Measurements from ENCODE around the gene ATP7A.
"Not testable (repeated sequence)": the region's sequence is repeated elsewhere in the genome, so short reads cannot be mapped to it uniquely, and the experiment has no call there.

The ATP7A gene

DNA sequence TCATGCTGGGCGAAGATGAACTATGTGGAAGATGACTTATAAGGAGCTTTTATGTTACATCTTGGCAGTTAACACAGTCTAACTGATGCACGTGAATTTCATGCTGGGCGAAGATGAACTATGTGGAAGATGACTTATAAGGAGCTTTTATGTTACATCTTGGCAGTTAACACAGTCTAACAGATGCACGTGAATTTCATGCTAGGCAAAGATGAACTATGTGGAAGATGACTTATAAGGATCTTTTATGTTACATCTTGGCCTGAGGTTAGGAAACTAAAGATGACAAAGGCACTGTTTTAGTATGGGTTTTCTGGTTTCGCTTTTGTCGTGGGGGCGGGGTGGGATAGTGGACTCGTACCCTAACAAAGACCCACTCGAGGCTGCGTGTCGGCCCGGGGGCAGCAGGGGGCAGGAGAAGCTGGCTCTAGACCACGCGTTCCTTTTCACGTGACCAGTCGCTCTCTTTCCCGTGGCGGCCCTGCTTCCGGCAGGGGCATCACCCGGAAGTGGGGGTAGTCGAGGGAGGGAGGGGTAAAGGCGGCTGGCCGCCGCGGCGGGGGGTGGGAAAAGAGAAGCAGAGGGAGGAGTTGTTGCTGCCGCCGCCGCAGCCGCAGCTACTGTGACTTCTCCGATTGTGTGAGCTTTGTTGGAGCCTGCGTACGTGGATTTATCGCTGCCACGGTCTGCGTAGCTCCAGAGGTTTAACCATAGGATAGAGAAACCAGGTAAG, at the start of gene ATP7A:
Gene ATP7A (plus strand): TSS at position 586 of the 733 bp plus-strand sequence. CDS start 60,949 bp downstream, outside the sequence.
- Histone ChIP-seq H3K9me3 (ENCODE audit: control insufficient read depth in 5 of 5, low read length in 5 of 5) (no peaks in the 10 kb centered on the region), H3K4me1 (ENCODE audit: control insufficient read depth in 5 of 5, insufficient read depth in 5 of 5, low read length in 5 of 5) (peaks cover 0 to 16% (median 7%) of the 10 kb centered on the region in 5 donors), H3K4me3 (ENCODE audit: low read depth in 1 of 5, low read length in 5 of 5) (peak within 1 kb of the TSS; percentile 81 to 94 (median 84)), H3K36me3 (ENCODE audit: control insufficient read depth in 5 of 5, insufficient read depth in 5 of 5, low read length in 5 of 5) (peaks cover 0 to 5% (median 0%) of the 10 kb centered on the region in 5 donors), H3K27me3 (ENCODE audit: control insufficient read depth in 5 of 5, insufficient read depth in 4 of 5, low read length in 5 of 5) (no peaks in the 10 kb centered on the region), H3K9ac (ENCODE audit: low read length in 5 of 5) (peak within 1 kb of the TSS; percentile 77 to 85 (median 81)), H3K27ac (ENCODE audit: low read depth, low read length) (peak within 1 kb of the TSS; percentile 64)

DNA sequence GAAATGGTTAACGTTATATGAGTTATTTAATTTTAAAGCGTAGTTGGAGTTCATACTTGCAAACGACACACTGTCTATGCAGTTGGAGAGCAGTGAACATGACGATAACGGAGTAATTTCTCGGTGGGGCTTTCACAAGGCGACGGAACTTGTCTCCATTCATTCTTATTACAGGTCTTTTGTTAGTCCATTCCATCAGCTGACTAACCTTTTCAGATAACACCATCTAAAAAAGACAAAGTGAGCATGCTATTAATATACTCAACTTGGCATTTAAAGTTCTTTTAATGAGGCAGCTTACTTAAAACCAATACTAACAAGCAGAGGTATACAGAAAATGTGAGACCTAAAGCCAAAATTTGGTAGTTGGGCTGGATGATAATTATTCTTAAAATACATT, 35.1 kb upstream of the ATP7A start:
- Histone ChIP-seq H3K27me3 (ENCODE audit: control insufficient read depth in 5 of 5, insufficient read depth in 4 of 5, low read length in 5 of 5) (no peaks in the 10 kb centered on the region), H3K27ac (ENCODE audit: low read depth, low read length) (no peak overlapping the region), H3K4me3 (ENCODE audit: low read depth in 1 of 5, low read length in 5 of 5) (no peak overlapping the region), H3K4me1 (ENCODE audit: control insufficient read depth in 5 of 5, insufficient read depth in 5 of 5, low read length in 5 of 5) (no peaks in the 10 kb centered on the region), H3K36me3 (ENCODE audit: control insufficient read depth in 5 of 5, insufficient read depth in 5 of 5, low read length in 5 of 5) (peaks cover 0 to 3% (median 0%) of the 10 kb centered on the region in 5 donors), H3K9me3 (ENCODE audit: control insufficient read depth in 5 of 5, low read length in 5 of 5) (no peaks in the 10 kb centered on the region), H3K9ac (ENCODE audit: low read length in 5 of 5) (no peak overlapping the region)

DNA sequence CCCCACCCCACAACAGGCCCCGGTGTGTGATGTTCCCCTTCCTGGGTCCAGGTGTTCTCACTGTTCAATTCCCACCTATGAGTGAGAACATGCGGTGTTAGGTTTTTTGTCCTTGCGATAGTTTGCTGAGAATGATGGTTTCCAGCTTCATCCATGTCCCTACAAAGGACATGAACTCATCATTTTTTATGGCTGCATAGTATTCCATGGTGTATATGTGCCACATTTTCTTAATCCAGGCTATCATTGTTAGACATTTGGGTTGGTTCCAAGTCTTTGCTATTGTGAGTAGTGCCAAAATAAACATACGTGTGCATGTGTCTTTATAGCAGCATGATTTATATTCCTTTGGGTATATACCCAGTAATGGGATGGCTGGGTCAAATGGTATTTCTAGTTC, 29.1 kb upstream of the ATP7A start:
- H3K9me3 ChIP-seq (ENCODE audit: control insufficient read depth in 5 of 5, low read length in 5 of 5); H3K4me3 ChIP-seq (ENCODE audit: low read depth in 1 of 5, low read length in 5 of 5); H3K27ac ChIP-seq (ENCODE audit: low read depth, low read length); H3K27me3 ChIP-seq (ENCODE audit: control insufficient read depth in 5 of 5, insufficient read depth in 4 of 5, low read length in 5 of 5); H3K9ac ChIP-seq (ENCODE audit: low read length in 5 of 5); H3K36me3 ChIP-seq (ENCODE audit: control insufficient read depth in 5 of 5, insufficient read depth in 5 of 5, low read length in 5 of 5); H3K4me1 ChIP-seq (ENCODE audit: control insufficient read depth in 5 of 5, insufficient read depth in 5 of 5, low read length in 5 of 5): not testable (repeated sequence)

DNA sequence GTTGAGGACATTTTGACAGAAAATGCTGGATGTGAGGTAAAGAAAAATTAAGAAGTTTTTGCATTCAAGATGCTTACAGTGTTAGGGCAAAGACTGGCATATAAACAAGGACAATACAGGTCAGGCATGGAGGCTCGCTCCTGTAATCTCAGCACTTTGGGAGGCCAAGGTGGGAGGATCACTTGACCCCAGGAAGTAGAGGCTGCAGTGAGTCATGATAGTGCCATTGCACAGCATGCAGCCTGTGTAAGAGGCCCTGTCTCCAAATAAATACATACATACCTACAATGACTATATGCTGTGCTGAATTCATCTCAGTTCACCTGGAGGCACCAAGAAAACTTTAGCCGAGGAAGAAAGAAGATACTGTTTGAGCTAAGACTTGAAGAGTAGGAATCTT, 17.6 kb upstream of the ATP7A start:
- H3K4me3 ChIP-seq (ENCODE audit: low read depth in 1 of 5, low read length in 5 of 5), result no peak overlapping the region
- H3K9ac ChIP-seq (ENCODE audit: low read length in 5 of 5), result no peak overlapping the region
- peaks cover 0 to 15% (median 5%) of the 10 kb centered on the region in 5 donors for H3K4me1 ChIP-seq (ENCODE audit: control insufficient read depth in 5 of 5, insufficient read depth in 5 of 5, low read length in 5 of 5)

DNA sequence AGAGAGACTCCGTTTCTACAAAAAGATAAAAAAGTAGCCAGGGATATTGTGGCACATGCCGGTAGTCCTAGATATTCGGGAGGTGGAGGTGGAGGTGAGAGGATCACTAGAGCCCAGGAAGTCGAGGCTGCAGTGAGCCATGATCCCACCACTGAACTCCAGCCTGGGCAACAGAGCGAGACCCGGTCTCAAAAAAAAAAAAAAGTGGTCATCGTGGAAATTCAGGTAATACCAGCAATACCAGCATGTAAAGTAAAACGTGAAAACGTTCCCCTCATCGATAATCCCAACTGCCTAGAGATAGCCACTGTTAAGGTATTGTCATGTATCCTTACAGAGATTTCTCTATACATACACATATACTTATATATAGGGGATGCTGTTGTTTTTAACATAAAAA, 16.8 kb upstream of the ATP7A start:
- peak overlapping the region in 1 of 5 donors; percentile 17 for H3K4me3 ChIP-seq (ENCODE audit: low read depth in 1 of 5, low read length in 5 of 5)

More for the DNA sequence above, 17.6 kb upstream of the ATP7A start:
- Histone ChIP-seq H3K27ac (ENCODE audit: low read depth, low read length) (no peak overlapping the region), H3K9me3 (ENCODE audit: control insufficient read depth in 5 of 5, low read length in 5 of 5) (peaks cover 0 to 4% (median 0%) of the 10 kb centered on the region in 5 donors), H3K36me3 (ENCODE audit: control insufficient read depth in 5 of 5, insufficient read depth in 5 of 5, low read length in 5 of 5) (no peaks in the 10 kb centered on the region), H3K27me3 (ENCODE audit: control insufficient read depth in 5 of 5, insufficient read depth in 4 of 5, low read length in 5 of 5) (peaks cover 0 to 4% (median 0%) of the 10 kb centered on the region in 5 donors)

DNA sequence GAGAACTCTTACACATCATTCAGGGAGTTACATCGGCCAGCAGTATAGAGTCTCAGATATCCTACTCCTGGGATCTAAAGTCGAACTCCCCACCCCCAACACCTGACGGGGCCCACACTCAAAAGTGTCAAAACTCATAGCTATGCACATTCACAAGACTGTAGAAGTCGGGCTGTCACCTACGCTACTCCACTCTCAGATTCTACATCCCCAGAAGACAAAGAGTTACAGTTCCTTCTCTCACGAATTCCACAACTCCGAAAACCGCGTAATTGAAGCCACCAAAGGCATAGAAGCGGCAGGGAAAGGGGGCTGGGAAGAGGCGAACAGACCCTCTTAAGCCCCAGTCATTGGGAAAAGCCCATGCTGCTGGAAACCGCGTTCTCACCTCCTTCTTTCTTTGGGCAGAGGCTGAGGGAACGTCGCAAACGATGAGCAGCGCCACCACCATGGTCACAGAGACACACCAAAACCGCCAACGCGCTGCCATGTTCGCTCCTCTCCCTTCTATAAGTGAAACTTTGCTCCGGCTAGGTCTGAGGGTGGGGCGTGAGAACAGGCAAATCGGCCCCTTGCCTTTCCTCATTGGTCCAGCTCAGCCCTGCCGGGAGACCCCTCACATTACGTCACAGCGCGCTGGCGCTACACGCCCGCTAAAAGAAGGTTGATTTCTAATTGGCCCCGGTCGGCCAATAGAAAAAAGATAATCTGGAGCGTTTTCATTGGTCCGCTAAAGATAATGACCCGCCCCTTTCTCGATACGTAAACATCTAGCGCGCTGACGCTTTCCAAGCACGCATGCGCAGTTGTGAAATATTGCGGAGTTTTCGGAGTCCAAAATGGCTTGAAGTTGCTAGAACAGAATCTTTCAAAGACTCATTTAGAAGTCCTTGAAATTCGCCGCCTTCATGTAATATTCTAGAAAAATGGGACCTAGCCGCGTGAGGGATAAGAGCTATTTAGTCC, 15.3 kb upstream of the ATP7A start, which contains the start of gene MAGT1:
Gene MAGT1 (minus strand): TSS at position 515 of the 966 bp plus-strand sequence. CDS start 25 bp downstream, at position 490.
- Histone ChIP-seq H3K9ac (ENCODE audit: low read length in 5 of 5) (peak within 1 kb of the TSS; percentile 60 to 89 (median 84)), H3K36me3 (ENCODE audit: control insufficient read depth in 5 of 5, insufficient read depth in 5 of 5, low read length in 5 of 5) (no peaks in the 10 kb centered on the region)

More for the DNA sequence above, 16.8 kb upstream of the ATP7A start:
- Histone ChIP-seq H3K9ac (ENCODE audit: low read length in 5 of 5) (no peak overlapping the region), H3K9me3 (ENCODE audit: control insufficient read depth in 5 of 5, low read length in 5 of 5) (peaks cover 0 to 4% (median 0%) of the 10 kb centered on the region in 5 donors), H3K27ac (ENCODE audit: low read depth, low read length) (peak overlapping the region; percentile 84), H3K36me3 (ENCODE audit: control insufficient read depth in 5 of 5, insufficient read depth in 5 of 5, low read length in 5 of 5) (no peaks in the 10 kb centered on the region), H3K4me1 (ENCODE audit: control insufficient read depth in 5 of 5, insufficient read depth in 5 of 5, low read length in 5 of 5) (peaks cover 0 to 15% (median 5%) of the 10 kb centered on the region in 5 donors), H3K27me3 (ENCODE audit: control insufficient read depth in 5 of 5, insufficient read depth in 4 of 5, low read length in 5 of 5) (peaks cover 0 to 4% (median 0%) of the 10 kb centered on the region in 5 donors)

DNA sequence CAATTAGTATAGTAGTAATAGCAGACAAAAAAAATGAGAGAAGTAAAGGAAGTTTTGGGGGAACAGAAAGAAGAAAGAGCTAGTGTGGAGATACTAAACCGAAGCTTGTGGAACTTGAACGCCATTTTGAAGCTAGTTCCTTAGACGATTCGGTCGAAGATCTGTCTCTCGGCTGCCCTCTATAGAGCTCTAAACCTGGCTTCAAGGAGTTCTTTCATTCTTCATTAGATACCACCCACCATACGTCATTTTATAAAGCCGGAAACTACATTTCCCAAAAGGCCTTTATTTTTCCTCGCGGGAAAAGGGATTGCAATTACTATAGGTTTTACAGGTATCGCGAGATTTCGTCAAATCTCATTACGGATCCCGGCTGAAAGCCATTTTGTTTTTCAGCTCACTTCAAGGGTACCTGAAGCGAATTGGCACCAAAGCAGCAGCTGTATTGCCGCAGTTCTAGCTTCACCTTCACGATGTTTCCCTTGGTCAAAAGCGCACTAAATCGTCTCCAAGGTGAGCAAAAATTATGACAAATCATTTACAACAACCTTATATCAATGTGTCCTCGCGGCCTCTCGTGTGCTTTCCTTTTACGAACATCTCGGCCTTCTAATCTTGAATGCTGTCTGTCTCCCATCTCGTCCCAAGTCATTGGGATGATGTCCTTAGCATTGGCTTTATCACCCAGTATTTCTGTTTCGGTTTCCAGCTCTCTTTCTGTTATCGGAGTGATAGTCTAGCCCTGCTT, 11.2 kb upstream of the ATP7A start, which contains the start of gene COX7B:
Gene COX7B (plus strand): TSS at position 388 of the 748 bp plus-strand sequence. CDS start 86 bp downstream, at position 474.
- peaks cover 0 to 4% (median 0%) of the 10 kb centered on the region in 5 donors for H3K9me3 ChIP-seq (ENCODE audit: control insufficient read depth in 5 of 5, low read length in 5 of 5)
- peaks cover 0 to 4% (median 0%) of the 10 kb centered on the region in 5 donors for H3K27me3 ChIP-seq (ENCODE audit: control insufficient read depth in 5 of 5, insufficient read depth in 4 of 5, low read length in 5 of 5)
- H3K36me3 ChIP-seq (ENCODE audit: control insufficient read depth in 5 of 5, insufficient read depth in 5 of 5, low read length in 5 of 5), result peaks cover 0 to 7% (median 4%) of the 10 kb centered on the region in 5 donors
- H3K9ac ChIP-seq (ENCODE audit: low read length in 5 of 5), result peak within 1 kb of the TSS; percentile 78 to 89 (median 88)
- peak within 1 kb of the TSS; percentile 75 to 92 (median 87) for H3K4me3 ChIP-seq (ENCODE audit: low read depth in 1 of 5, low read length in 5 of 5)
- H3K27ac ChIP-seq (ENCODE audit: low read depth, low read length), result peak within 1 kb of the TSS; percentile 89
- peaks cover 3 to 14% (median 8%) of the 10 kb centered on the region in 5 donors for H3K4me1 ChIP-seq (ENCODE audit: control insufficient read depth in 5 of 5, insufficient read depth in 5 of 5, low read length in 5 of 5)

More for the DNA sequence above, 15.3 kb upstream of the ATP7A start, which contains the start of gene MAGT1:
- peaks cover 0 to 4% (median 0%) of the 10 kb centered on the region in 5 donors for H3K9me3 ChIP-seq (ENCODE audit: control insufficient read depth in 5 of 5, low read length in 5 of 5)
- peak within 1 kb of the TSS; percentile 92 for H3K27ac ChIP-seq (ENCODE audit: low read depth, low read length)
- H3K4me1 ChIP-seq (ENCODE audit: control insufficient read depth in 5 of 5, insufficient read depth in 5 of 5, low read length in 5 of 5), result peaks cover 1 to 16% (median 6%) of the 10 kb centered on the region in 5 donors
- peak within 1 kb of the TSS; percentile 73 to 98 (median 90) for H3K4me3 ChIP-seq (ENCODE audit: low read depth in 1 of 5, low read length in 5 of 5)
- peaks cover 0 to 4% (median 0%) of the 10 kb centered on the region in 5 donors for H3K27me3 ChIP-seq (ENCODE audit: control insufficient read depth in 5 of 5, insufficient read depth in 4 of 5, low read length in 5 of 5)

DNA sequence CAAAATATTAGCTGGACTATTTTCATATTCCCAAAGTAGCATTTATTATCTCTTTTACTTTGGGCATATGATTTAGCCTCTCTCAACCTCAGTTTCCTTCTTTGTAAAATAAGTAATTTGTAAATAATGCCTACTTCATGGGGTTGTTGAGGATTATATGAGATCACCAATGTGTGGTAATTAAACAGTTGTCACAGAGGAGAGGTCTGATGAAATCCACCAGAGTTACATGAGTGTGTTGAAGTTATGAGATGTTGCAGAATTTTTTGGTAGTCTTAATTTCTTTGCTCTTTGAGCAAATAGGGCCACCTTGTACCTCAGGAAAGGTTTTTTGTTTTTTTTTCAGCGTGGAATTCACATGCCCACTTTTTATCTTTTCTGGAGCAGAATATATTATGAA, 9.8 kb upstream of the ATP7A start:
- Histone ChIP-seq H3K9ac (ENCODE audit: low read length in 5 of 5) (peak overlapping the region in 3 of 5 donors; percentile 59 to 83 (median 78)), H3K9me3 (ENCODE audit: control insufficient read depth in 5 of 5, low read length in 5 of 5) (peaks cover 0 to 2% (median 0%) of the 10 kb centered on the region in 5 donors), H3K27ac (ENCODE audit: low read depth, low read length) (no peak overlapping the region), H3K4me1 (ENCODE audit: control insufficient read depth in 5 of 5, insufficient read depth in 5 of 5, low read length in 5 of 5) (peaks cover 0 to 14% (median 8%) of the 10 kb centered on the region in 5 donors), H3K27me3 (ENCODE audit: control insufficient read depth in 5 of 5, insufficient read depth in 4 of 5, low read length in 5 of 5) (no peaks in the 10 kb centered on the region), H3K36me3 (ENCODE audit: control insufficient read depth in 5 of 5, insufficient read depth in 5 of 5, low read length in 5 of 5) (peaks cover 3 to 13% (median 4%) of the 10 kb centered on the region in 5 donors), H3K4me3 (ENCODE audit: low read depth in 1 of 5, low read length in 5 of 5) (peak overlapping the region in 4 of 5 donors; percentile 80 to 92 (median 88))

DNA sequence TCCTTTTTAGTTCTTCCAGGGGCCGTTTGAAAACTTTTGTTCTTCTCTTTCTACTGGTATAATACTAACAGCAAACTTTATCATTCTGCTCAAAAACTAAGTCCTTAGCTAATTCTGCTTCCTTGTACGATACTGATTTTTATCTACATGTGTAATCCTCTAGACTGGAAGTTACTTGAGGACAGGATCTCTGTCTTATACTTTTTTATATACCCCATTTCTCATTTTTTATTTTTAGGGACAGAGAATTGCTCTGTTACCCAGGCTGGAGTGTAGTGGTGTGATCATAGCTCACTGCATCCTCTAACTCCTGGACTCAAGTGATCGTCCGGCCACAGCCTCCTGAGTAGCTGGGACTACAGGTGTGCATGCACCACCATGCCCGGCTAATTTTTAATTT, 9.0 kb upstream of the ATP7A start:
- Histone ChIP-seq H3K4me1 (ENCODE audit: control insufficient read depth in 5 of 5, insufficient read depth in 5 of 5, low read length in 5 of 5) (peaks cover 0 to 14% (median 8%) of the 10 kb centered on the region in 5 donors), H3K27ac (ENCODE audit: low read depth, low read length) (no peak overlapping the region), H3K9ac (ENCODE audit: low read length in 5 of 5) (no peak overlapping the region), H3K27me3 (ENCODE audit: control insufficient read depth in 5 of 5, insufficient read depth in 4 of 5, low read length in 5 of 5) (no peaks in the 10 kb centered on the region), H3K36me3 (ENCODE audit: control insufficient read depth in 5 of 5, insufficient read depth in 5 of 5, low read length in 5 of 5) (peaks cover 3 to 18% (median 4%) of the 10 kb centered on the region in 5 donors), H3K9me3 (ENCODE audit: control insufficient read depth in 5 of 5, low read length in 5 of 5) (peaks cover 0 to 2% (median 0%) of the 10 kb centered on the region in 5 donors), H3K4me3 (ENCODE audit: low read depth in 1 of 5, low read length in 5 of 5) (peak overlapping the region in 1 of 5 donors; percentile 29)
